Measurements from ENCODE around the gene HOXB3. TPM values are rescaled to one million over a fixed set of nuclear protein-coding genes. Genes with fewer than 3 reads are reported as not detected.

HOXB3 gene
- total and polyA plus RNA-seq, 2 of the 13 experiments (the other 11 are each of a cell fraction or from before 2014, with no cell fraction given): not detected

DNA sequence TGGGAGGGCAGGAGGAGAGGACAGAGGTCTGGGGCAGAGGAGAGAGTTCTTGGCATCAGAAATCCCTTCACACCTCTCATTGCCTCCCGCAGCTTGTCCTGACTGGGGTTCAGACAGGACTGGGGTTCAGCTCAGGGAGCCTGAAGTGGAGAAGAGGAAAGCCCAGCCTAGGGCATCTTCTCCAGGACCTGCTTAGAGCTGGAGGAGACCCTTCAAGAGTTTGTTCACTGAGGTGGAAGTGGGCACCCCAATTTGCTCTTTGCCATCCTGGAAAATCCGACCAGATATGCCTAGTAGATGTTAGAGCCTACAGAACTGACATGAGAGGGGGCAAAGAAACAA is 2.0 kb downstream of the HOXB3 start:
- no peaks in the 10 kb centered on the region for H3K79me2 ChIP-seq (ENCODE audit: insufficient read depth, low read length)
- H4K20me1 ChIP-seq (ENCODE audit: insufficient read depth, low read length): peaks cover 4% of the 10 kb centered on the region; the same call in 1 of the 2 replicates
- WGBS (ENCODE audit: low lambda C conversion rate): 0% methylated on average over 1 of the region's 2 CpGs
- no peak for FAIRE-seq
- ATAC-seq: no peak
- no peak overlapping the region for H3K4me2 ChIP-seq (ENCODE audit: low read depth, low read length)
- in situ Hi-C loops (cut with HindIII; ENCODE audit: extremely low pct_ligation_motif_present, low pct_unique_long_range_greater_than_20kb) (no loop called here), intact Hi-C loops (cut with micrococcal nuclease; ENCODE audit: unreplicated experiment) (no loop called here)
- no peak overlapping the region for H3K27ac ChIP-seq (ENCODE audit: extremely low read length, insufficient read depth, low read length)
- no peak overlapping the region for H3K9ac ChIP-seq (ENCODE audit: insufficient read depth, low read depth, low read length)
- H3K27me3 ChIP-seq (ENCODE audit: control insufficient read depth in 1 of 2, insufficient read depth in 2 of 2, low read length in 2 of 2): peaks cover 27 to 90% of the 10 kb centered on the region in 2 experiments
- ChIA-PET POLR2A (no interaction called here), CTCF (ENCODE audit: low intra/inter-chr PET ratio, low total read pairs) (no interaction called here)
- H3K4me1 ChIP-seq (ENCODE audit: insufficient read depth, low read length): peaks cover 7% of the 10 kb centered on the region; the same call in 1 of the 2 replicates
- TF ChIP-seq ZNF883 (CRISPR knock-in tag; IDR thresholded peaks at IDR 0.05; ENCODE audit: not compliant biosample characterization) (no peak), TOE1 (CRISPR knock-in tag; IDR thresholded peaks at IDR 0.05) (no peak), ZNF768 (CRISPR knock-in tag; IDR thresholded peaks at IDR 0.05) (no peak)
- H2AFZ ChIP-seq (ENCODE audit: low read length): no peak overlapping the region
- H3K4me3 ChIP-seq (replicated peaks in 1 of 3; ENCODE audit: insufficient read depth in 1 of 3, low read depth in 2 of 3, low read length in 3 of 3): no peak overlapping the region
- H3K36me3 ChIP-seq (replicated peaks in 1 of 2; ENCODE audit: control insufficient read depth in 1 of 2, insufficient read depth in 2 of 2, low read length in 2 of 2): no peaks in the 10 kb centered on the region
- DNase-seq (ENCODE audit: low spot score): no peak
- no TSS peak for BruUV-seq (replicated peaks)
- H3K9me3 ChIP-seq (ENCODE audit: low read length): no peaks in the 10 kb centered on the region

DNA sequence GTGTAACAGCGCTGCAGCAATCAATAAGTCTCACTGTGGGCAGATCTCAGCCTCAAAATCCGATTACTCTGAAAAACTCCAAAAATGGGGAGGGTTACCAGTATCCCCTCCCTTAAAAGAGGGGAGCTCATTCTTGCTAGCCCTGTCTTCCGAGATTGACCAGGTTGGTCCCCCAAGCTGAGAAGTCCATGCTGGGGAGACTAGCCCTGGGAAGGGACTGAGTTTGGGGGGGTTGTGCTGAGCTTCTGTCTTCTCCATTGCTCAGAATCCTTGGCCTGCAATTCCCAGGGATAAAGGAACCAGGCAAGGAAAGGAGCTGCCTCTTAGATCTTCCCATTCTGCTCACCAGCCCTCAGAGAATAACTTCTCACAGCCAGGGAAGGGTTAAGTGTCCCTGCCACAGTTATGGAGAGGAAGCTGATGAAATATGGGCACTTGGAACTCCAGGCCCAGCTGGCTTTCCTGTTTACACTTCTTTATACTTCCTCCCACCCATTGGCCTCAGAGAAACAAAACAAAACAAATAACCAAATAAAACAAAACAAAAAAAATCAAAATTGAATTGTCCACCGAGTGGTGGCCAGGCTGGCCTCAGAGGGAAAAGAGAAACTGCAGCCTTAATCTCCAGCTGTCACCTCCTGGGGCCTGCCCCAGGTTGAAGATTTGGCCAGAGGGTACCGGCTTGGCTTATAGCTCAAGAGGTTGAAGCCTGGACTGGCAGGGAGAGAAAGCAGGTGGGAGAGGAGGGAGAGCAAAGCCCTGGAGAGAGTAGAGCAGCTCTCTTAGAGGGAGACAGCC is 2.6 kb downstream of the HOXB3 start:
- in situ Hi-C loops (cut with HindIII; ENCODE audit: extremely low pct_ligation_motif_present, low pct_unique_long_range_greater_than_20kb): no loop called here

More for the DNA sequence above, 2.6 kb downstream of the HOXB3 start:
- ChIA-PET POLR2A (no interaction called here), CTCF (ENCODE audit: low intra/inter-chr PET ratio, low total read pairs) (no interaction called here)
- BruUV-seq (replicated peaks): no TSS peak
- 12% methylated on average over 5 of the region's 5 CpGs for WGBS (ENCODE audit: low lambda C conversion rate)
- TF ChIP-seq, protein P1, sequence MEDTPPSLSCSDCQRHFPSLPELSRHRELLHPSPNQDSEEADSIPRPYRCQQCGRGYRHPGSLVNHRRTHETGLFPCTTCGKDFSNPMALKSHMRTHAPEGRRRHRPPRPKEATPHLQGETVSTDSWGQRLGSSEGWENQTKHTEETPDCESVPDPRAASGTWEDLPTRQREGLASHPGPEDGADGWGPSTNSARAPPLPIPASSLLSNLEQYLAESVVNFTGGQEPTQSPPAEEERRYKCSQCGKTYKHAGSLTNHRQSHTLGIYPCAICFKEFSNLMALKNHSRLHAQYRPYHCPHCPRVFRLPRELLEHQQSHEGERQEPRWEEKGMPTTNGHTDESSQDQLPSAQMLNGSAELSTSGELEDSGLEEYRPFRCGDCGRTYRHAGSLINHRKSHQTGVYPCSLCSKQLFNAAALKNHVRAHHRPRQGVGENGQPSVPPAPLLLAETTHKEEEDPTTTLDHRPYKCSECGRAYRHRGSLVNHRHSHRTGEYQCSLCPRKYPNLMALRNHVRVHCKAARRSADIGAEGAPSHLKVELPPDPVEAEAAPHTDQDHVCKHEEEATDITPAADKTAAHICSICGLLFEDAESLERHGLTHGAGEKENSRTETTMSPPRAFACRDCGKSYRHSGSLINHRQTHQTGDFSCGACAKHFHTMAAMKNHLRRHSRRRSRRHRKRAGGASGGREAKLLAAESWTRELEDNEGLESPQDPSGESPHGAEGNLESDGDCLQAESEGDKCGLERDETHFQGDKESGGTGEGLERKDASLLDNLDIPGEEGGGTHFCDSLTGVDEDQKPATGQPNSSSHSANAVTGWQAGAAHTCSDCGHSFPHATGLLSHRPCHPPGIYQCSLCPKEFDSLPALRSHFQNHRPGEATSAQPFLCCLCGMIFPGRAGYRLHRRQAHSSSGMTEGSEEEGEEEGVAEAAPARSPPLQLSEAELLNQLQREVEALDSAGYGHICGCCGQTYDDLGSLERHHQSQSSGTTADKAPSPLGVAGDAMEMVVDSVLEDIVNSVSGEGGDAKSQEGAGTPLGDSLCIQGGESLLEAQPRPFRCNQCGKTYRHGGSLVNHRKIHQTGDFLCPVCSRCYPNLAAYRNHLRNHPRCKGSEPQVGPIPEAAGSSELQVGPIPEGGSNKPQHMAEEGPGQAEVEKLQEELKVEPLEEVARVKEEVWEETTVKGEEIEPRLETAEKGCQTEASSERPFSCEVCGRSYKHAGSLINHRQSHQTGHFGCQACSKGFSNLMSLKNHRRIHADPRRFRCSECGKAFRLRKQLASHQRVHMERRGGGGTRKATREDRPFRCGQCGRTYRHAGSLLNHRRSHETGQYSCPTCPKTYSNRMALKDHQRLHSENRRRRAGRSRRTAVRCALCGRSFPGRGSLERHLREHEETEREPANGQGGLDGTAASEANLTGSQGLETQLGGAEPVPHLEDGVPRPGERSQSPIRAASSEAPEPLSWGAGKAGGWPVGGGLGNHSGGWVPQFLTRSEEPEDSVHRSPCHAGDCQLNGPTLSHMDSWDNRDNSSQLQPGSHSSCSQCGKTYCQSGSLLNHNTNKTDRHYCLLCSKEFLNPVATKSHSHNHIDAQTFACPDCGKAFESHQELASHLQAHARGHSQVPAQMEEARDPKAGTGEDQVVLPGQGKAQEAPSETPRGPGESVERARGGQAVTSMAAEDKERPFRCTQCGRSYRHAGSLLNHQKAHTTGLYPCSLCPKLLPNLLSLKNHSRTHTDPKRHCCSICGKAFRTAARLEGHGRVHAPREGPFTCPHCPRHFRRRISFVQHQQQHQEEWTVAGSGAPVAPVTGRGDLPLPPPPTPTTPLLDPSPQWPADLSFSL (CRISPR knock-in tag; IDR thresholded peaks at IDR 0.05): no peak
- TF ChIP-seq ZNF143 (CRISPR knock-in tag; IDR thresholded peaks at IDR 0.05) (no peak), ZNF652 (CRISPR knock-in tag; IDR thresholded peaks at IDR 0.05; ENCODE audit: borderline replicate concordance, low read depth) (peak; percentile 61), FOXC1 (CRISPR knock-in tag; IDR thresholded peaks at IDR 0.05; ENCODE audit: borderline replicate concordance) (no peak)
- TF ChIP-seq, protein P2, sequence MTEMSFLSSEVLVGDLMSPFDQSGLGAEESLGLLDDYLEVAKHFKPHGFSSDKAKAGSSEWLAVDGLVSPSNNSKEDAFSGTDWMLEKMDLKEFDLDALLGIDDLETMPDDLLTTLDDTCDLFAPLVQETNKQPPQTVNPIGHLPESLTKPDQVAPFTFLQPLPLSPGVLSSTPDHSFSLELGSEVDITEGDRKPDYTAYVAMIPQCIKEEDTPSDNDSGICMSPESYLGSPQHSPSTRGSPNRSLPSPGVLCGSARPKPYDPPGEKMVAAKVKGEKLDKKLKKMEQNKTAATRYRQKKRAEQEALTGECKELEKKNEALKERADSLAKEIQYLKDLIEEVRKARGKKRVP (CRISPR knock-in tag; IDR thresholded peaks at IDR 0.05): peak in 1 of 2 experiments; percentile 21; a peak in 1 of 4 replicates
- no peak overlapping the region for H3K4me2 ChIP-seq (ENCODE audit: low read depth, low read length)
- no peak overlapping the region for H3K4me3 ChIP-seq (replicated peaks in 1 of 3; ENCODE audit: insufficient read depth in 1 of 3, low read depth in 2 of 3, low read length in 3 of 3)
- H4K20me1 ChIP-seq (ENCODE audit: insufficient read depth, low read length): peaks cover 4% of the 10 kb centered on the region; the same call in 1 of the 2 replicates
- H3K27me3 ChIP-seq (ENCODE audit: control insufficient read depth in 1 of 2, insufficient read depth in 2 of 2, low read length in 2 of 2): peaks cover 29 to 90% of the 10 kb centered on the region in 2 experiments
- no peaks in the 10 kb centered on the region for H3K79me2 ChIP-seq (ENCODE audit: insufficient read depth, low read length)
- intact Hi-C loops (cut with micrococcal nuclease; ENCODE audit: unreplicated experiment): no loop called here
- FAIRE-seq (no peak), DNase-seq (ENCODE audit: low spot score) (no peak), ATAC-seq (no peak)
- H3K4me1 ChIP-seq (ENCODE audit: insufficient read depth, low read length): peaks cover 7% of the 10 kb centered on the region; the same call in 1 of the 2 replicates
- H3K27ac ChIP-seq (ENCODE audit: extremely low read length, insufficient read depth, low read length): no peak overlapping the region
- no peaks in the 10 kb centered on the region for H3K36me3 ChIP-seq (replicated peaks in 1 of 2; ENCODE audit: control insufficient read depth in 1 of 2, insufficient read depth in 2 of 2, low read length in 2 of 2)
- no peaks in the 10 kb centered on the region for H3K9me3 ChIP-seq (ENCODE audit: low read length)
- no peak overlapping the region for H3K9ac ChIP-seq (ENCODE audit: insufficient read depth, low read depth, low read length)
- no peak overlapping the region for H2AFZ ChIP-seq (ENCODE audit: low read length)
